Testis (tissue), 2 donors: ENCODE results near the gene GBX1.

Experiments used
- POLR2A ChIP-seq: fragments of 450-650 bp; IDR thresholded peaks from one replicate; pipeline ENCODE4 v1.6.1; 2017; ENCODE audit warnings: antibody characterized with exemption, mild to moderate bottlenecking, moderate library complexity
- TF ChIP-seq, protein P1 (sequence below), 3 experiments: fragments of 450-650 bp in 2 of 3; fragments of 200-600 bp in 1 of 3; sonication (generic) in 1 of 3; IDR thresholded peaks; one replicate each; pipeline ENCODE4 v1.5.1; 2016 to 2019; ENCODE audit warnings: antibody characterized with exemption in 3 of 3, mild to moderate bottlenecking in 2 of 3, moderate library complexity in 1 of 3

DNA sequence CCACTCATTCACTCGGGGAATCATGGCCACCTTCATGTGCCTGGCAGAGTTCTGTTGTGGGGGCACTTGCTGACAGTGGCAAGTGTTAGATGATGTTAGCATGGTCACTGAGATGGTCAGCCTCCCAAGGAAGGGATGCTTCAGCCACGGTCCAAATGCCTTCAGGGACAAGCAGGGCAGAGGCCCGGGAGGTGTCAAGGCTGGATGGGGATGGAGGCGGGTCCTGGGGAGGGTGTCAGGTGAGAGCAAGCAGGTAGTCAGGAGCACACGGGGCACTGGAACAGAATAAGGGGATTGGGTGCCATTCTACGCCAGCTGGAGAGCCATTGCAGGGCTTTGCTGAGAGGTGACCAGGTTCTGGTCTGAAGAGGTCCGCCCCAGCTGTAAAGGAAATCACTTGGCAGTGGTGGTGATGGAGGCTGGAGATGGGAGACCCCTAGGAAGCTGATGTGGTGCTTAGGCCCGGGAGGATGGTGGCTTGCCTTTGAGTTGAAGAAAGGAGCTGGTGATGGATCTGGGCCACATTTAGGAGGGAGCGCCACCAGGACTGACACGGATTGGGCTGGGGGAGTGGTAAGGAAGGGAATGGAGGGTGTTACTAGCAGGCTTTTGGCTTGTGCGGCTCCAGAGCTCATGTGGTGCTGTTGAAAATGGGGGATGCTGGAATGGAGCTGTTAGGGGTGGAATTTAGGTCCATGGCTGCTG lies 57.1 kb downstream of the GBX1 start:
- TF ChIP-seq, protein P1, sequence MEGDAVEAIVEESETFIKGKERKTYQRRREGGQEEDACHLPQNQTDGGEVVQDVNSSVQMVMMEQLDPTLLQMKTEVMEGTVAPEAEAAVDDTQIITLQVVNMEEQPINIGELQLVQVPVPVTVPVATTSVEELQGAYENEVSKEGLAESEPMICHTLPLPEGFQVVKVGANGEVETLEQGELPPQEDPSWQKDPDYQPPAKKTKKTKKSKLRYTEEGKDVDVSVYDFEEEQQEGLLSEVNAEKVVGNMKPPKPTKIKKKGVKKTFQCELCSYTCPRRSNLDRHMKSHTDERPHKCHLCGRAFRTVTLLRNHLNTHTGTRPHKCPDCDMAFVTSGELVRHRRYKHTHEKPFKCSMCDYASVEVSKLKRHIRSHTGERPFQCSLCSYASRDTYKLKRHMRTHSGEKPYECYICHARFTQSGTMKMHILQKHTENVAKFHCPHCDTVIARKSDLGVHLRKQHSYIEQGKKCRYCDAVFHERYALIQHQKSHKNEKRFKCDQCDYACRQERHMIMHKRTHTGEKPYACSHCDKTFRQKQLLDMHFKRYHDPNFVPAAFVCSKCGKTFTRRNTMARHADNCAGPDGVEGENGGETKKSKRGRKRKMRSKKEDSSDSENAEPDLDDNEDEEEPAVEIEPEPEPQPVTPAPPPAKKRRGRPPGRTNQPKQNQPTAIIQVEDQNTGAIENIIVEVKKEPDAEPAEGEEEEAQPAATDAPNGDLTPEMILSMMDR (IDR thresholded peaks at IDR 0.05), result no peak
- TF ChIP-seq POLR2A, result no peak
